DMS53 treated with DMSO at 0.1 percent for 48 hours (cell line): ENCODE results near the gene GRIN3A.

Experiments used
- DNase-seq: peaks from one replicate; lab custom pipeline; 2025; ENCODE audit not compliant: unreplicated experiment; lab: John Stamatoyannopoulos, UW

The GRIN3A gene

GRCh38 chr9:101706261-101706798 is 32.1 kb downstream of the GRIN3A start:
- peak; percentile 47 for DNase-seq

GRCh38 chr9:101705135-101705661 is 33.2 kb downstream of the GRIN3A start:
- peak; percentile 62 for DNase-seq

- DNase-seq: no peak
Observed at GRCh38 chr9:101702257-101702656, 36.2 kb downstream of the GRIN3A start.

- no peak for DNase-seq
Observed at GRCh38 chr9:101693546-101694336, 44.7 kb downstream of the GRIN3A start.

- DNase-seq: no peak
Observed at GRCh38 chr9:101691657-101692056, 46.8 kb downstream of the GRIN3A start.

- DNase-seq: no peak
Observed at GRCh38 chr9:101689039-101689438, 49.4 kb downstream of the GRIN3A start.

GRCh38 chr9:101684665-101685064 is 53.8 kb downstream of the GRIN3A start:
- no peak for DNase-seq

- no peak for DNase-seq
Observed at GRCh38 chr9:101683236-101683635, 55.2 kb downstream of the GRIN3A start.

- DNase-seq: no peak
Observed at GRCh38 chr9:101677861-101678260, 60.6 kb downstream of the GRIN3A start.

GRCh38 chr9:101675341-101675740 is 63.1 kb downstream of the GRIN3A start:
- DNase-seq: no peak

- DNase-seq: no peak
Observed at GRCh38 chr9:101674165-101674564, 64.3 kb downstream of the GRIN3A start.

GRCh38 chr9:101673642-101674041 is 64.8 kb downstream of the GRIN3A start:
- DNase-seq: no peak

GRCh38 chr9:101671567-101671966 is 66.9 kb downstream of the GRIN3A start:
- DNase-seq: no peak

GRCh38 chr9:101668421-101668820 is 70.0 kb downstream of the GRIN3A start:
- no peak for DNase-seq

GRCh38 chr9:101664453-101664852 is 74.0 kb downstream of the GRIN3A start:
- no peak for DNase-seq

GRCh38 chr9:101652601-101653175 is 85.8 kb downstream of the GRIN3A start:
- DNase-seq: no peak

- no peak for DNase-seq
Observed at GRCh38 chr9:101650142-101650541, 88.3 kb downstream of the GRIN3A start.

GRCh38 chr9:101648493-101648892 is 90.0 kb downstream of the GRIN3A start:
- DNase-seq: no peak

- DNase-seq: peak; percentile 12
Observed at GRCh38 chr9:101639785-101640665, 98.4 kb downstream of the GRIN3A start.

GRCh38 chr9:101639311-101639710 is 99.1 kb downstream of the GRIN3A start:
- DNase-seq: no peak

- DNase-seq: no peak
Observed at GRCh38 chr9:101636247-101636646, 102.2 kb downstream of the GRIN3A start.
